Peyer's patch (tissue), 4 donors: Measurements from ENCODE around the gene LAMC2. TPM values are rescaled to one million over a fixed set of nuclear protein-coding genes. Genes with fewer than 3 reads are reported as not detected.

Experiments
- DNase-seq, 3 donors: peaks; one replicate each; pipeline ENCODE4 v3.0.0-alpha.2; 2017 to 2019
- H3K27ac ChIP-seq, 4 donors: fragments of 200-600 bp; sonication (generic); one replicate each; pipeline ENCODE4 v1.5.1; 2016 to 2019
- H3K27me3 ChIP-seq, 2 donors: fragments of 200-600 bp; sonication (generic); one replicate each; pipeline ENCODE4 v1.5.1; 2019
- H3K36me3 ChIP-seq, 3 donors: fragments of 200-600 bp; sonication (generic); one replicate each; pipeline ENCODE4 v1.5.1; 2016 to 2019
- H3K4me1 ChIP-seq, 4 donors: fragments of 200-600 bp; sonication (generic); one replicate each; pipeline ENCODE4 v1.5.1; 2016 to 2019
- H3K4me3 ChIP-seq, 4 donors: fragments of 200-600 bp; sonication (generic); 1 replicate in 3 of 4; 2 replicates in 1 of 4; pipeline ENCODE4 v1.5.1; 2016 to 2019; ENCODE audit warnings: mild to moderate bottlenecking in 1 of 4
- H3K9me3 ChIP-seq, 4 donors: fragments of 200-600 bp; sonication (generic); one replicate each; pipeline ENCODE4 v1.5.1; 2016 to 2019; ENCODE audit warnings: mild to moderate bottlenecking in 1 of 4
- CTCF ChIP-seq, 6 experiments: fragments of 450-650 bp in 4 of 6; fragments of 200-600 bp in 2 of 6; sonication (generic) in 1 of 6; IDR thresholded peaks; one replicate each; pipeline ENCODE4 v1.5.1; 2017 to 2019; ENCODE audit warnings: antibody characterized with exemption in 6 of 6, mild to moderate bottlenecking in 3 of 6, moderate library complexity in 1 of 6
- POLR2A ChIP-seq, 2 donors: fragments of 450-650 bp; IDR thresholded peaks; one replicate each; pipeline ENCODE4 v1.5.1; 2017; ENCODE audit warnings: antibody characterized with exemption in 2 of 2, mild to moderate bottlenecking in 2 of 2, moderate library complexity in 2 of 2
- total RNA-seq, 4 donors: library from RNA; depleted of rRNA; stranded (reverse); fragments of >200 nt; gene quantifications; one replicate each; pipeline ENCODE4 v1.1.0, GENCODE V29; 2016

The LAMC2 gene
- total RNA-seq, 4 donors from 2014 or later: 3.3 to 29.7 (median 17.3) TPM

- H3K4me1 ChIP-seq: no peaks in the 10 kb centered on the region
- no peak for DNase-seq
- no peak overlapping the region for H3K27ac ChIP-seq
- TF ChIP-seq POLR2A (IDR thresholded peaks at IDR 0.05): no peak
- TF ChIP-seq CTCF (IDR thresholded peaks at IDR 0.05): no peak
- H3K27me3 ChIP-seq: no peaks in the 10 kb centered on the region
- no peaks in the 10 kb centered on the region for H3K36me3 ChIP-seq
- H3K4me3 ChIP-seq: no peak overlapping the region
- H3K9me3 ChIP-seq: no peaks in the 10 kb centered on the region
These were observed 101.2 kb downstream of the LAMC2 start for GRCh38 chr1:183287191-183287675.

- H3K27me3 ChIP-seq: no peaks in the 10 kb centered on the region
- H3K36me3 ChIP-seq: no peaks in the 10 kb centered on the region
- no peak for DNase-seq
- H3K4me1 ChIP-seq: no peaks in the 10 kb centered on the region
- no peak overlapping the region for H3K27ac ChIP-seq
- no peak for TF ChIP-seq POLR2A (IDR thresholded peaks at IDR 0.05)
- no peak for TF ChIP-seq CTCF (IDR thresholded peaks at IDR 0.05)
- no peaks in the 10 kb centered on the region for H3K9me3 ChIP-seq
- H3K4me3 ChIP-seq: no peak overlapping the region
These were observed 102.5 kb downstream of the LAMC2 start for GRCh38 chr1:183288583-183288982.

GRCh38 chr1:183289051-183289496, 103.0 kb downstream of the LAMC2 start:
- H3K4me1 ChIP-seq: no peaks in the 10 kb centered on the region
- no peak overlapping the region for H3K27ac ChIP-seq
- no peaks in the 10 kb centered on the region for H3K36me3 ChIP-seq
- H3K9me3 ChIP-seq: no peaks in the 10 kb centered on the region
- TF ChIP-seq CTCF (IDR thresholded peaks at IDR 0.05): no peak
- no peak for TF ChIP-seq POLR2A (IDR thresholded peaks at IDR 0.05)
- no peaks in the 10 kb centered on the region for H3K27me3 ChIP-seq
- DNase-seq: no peak
- H3K4me3 ChIP-seq: no peak overlapping the region

GRCh38 chr1:183290628-183291027, 104.6 kb downstream of the LAMC2 start:
- DNase-seq: no peak
- Histone ChIP-seq H3K36me3 (no peaks in the 10 kb centered on the region), H3K4me3 (no peak overlapping the region), H3K27ac (no peak overlapping the region), H3K4me1 (no peaks in the 10 kb centered on the region), H3K9me3 (no peaks in the 10 kb centered on the region), H3K27me3 (no peaks in the 10 kb centered on the region)
- no peak for TF ChIP-seq CTCF (IDR thresholded peaks at IDR 0.05)
- TF ChIP-seq POLR2A (IDR thresholded peaks at IDR 0.05): no peak

- no peak overlapping the region for H3K27ac ChIP-seq
- no peak overlapping the region for H3K4me3 ChIP-seq
These were observed 105.2 kb downstream of the LAMC2 start for GRCh38 chr1:183291216-183291762.

More at GRCh38 chr1:183291216-183291762, 105.2 kb downstream of the LAMC2 start:
- no peaks in the 10 kb centered on the region for H3K4me1 ChIP-seq
- TF ChIP-seq POLR2A (IDR thresholded peaks at IDR 0.05) (no peak), CTCF (IDR thresholded peaks at IDR 0.05) (no peak)
- H3K9me3 ChIP-seq: no peaks in the 10 kb centered on the region
- no peaks in the 10 kb centered on the region for H3K36me3 ChIP-seq
- H3K27me3 ChIP-seq: no peaks in the 10 kb centered on the region
- DNase-seq: no peak
